Ovary (tissue), 3 donors: ENCODE results near the gene SIK2.

Experiments used
- EP300 ChIP-seq: sonication (generic); formaldehyde crosslinking; IDR thresholded peaks from one replicate; pipeline ENCODE4 v1.6.1; 2017; ENCODE audit warnings: antibody characterized with exemption
- POLR2A ChIP-seq: fragments of 450-650 bp; IDR thresholded peaks from one replicate; pipeline ENCODE4 v1.6.1; 2017; ENCODE audit warnings: antibody characterized with exemption, mild to moderate bottlenecking, moderate library complexity
- TF ChIP-seq, protein P1 (sequence below), 3 donors: fragments of 450-650 bp in 2 of 3; fragments of 200-600 bp in 1 of 3; IDR thresholded peaks; one replicate each; pipeline versions ENCODE4 v1.5.1 to v1.8.0; 2016 to 2022; ENCODE audit warnings: antibody characterized with exemption in 3 of 3, mild to moderate bottlenecking in 1 of 3
- donor health status: DM: no; HTN: no; CAD: no.

DNA sequence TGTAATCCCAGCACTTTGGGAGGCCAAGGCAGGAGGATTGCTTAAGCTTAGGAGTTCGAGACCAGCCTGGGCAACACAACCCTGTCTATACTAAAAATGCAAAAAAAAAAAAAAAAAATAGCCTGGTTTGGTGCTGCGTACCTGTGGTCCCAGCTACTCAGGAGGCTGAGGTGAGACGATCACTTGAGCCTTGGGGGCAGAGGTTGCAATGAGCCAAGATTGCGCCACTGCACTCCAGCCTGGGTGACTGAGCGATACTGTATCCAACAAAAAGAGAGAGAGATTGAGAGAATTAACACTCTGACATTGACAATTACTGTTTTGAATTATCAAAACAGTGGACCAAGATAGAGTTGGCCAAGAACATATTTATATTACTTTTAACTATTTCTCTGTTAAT is 53.7 kb downstream of the SIK2 start:
- TF ChIP-seq, protein P1, sequence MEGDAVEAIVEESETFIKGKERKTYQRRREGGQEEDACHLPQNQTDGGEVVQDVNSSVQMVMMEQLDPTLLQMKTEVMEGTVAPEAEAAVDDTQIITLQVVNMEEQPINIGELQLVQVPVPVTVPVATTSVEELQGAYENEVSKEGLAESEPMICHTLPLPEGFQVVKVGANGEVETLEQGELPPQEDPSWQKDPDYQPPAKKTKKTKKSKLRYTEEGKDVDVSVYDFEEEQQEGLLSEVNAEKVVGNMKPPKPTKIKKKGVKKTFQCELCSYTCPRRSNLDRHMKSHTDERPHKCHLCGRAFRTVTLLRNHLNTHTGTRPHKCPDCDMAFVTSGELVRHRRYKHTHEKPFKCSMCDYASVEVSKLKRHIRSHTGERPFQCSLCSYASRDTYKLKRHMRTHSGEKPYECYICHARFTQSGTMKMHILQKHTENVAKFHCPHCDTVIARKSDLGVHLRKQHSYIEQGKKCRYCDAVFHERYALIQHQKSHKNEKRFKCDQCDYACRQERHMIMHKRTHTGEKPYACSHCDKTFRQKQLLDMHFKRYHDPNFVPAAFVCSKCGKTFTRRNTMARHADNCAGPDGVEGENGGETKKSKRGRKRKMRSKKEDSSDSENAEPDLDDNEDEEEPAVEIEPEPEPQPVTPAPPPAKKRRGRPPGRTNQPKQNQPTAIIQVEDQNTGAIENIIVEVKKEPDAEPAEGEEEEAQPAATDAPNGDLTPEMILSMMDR (IDR thresholded peaks at IDR 0.05), result no peak
- no peak for TF ChIP-seq POLR2A
- no peak for TF ChIP-seq EP300
